NOMO-1 treated with DMSO at 0.1 percent for 48 hours (cell line): Measurements from ENCODE around the gene USP10.
"Not testable (repeated sequence)": the region's sequence is repeated elsewhere in the genome, so short reads cannot be mapped to it uniquely, and the experiment has no call there.

Experiments used
- DNase-seq: peaks from one replicate; lab custom pipeline; 2025; ENCODE audit not compliant: unreplicated experiment; lab: John Stamatoyannopoulos, UW

Gene USP10

GRCh38 chr16:84692451-84693214 is 7.2 kb upstream of the USP10 start:
- DNase-seq = peak; percentile 13

GRCh38 chr16:84693869-84694268 is 5.9 kb upstream of the USP10 start:
- not testable (repeated sequence) for DNase-seq

GRCh38 chr16:84694980-84695379 is 4.8 kb upstream of the USP10 start:
- no peak for DNase-seq

- DNase-seq = no peak
These were observed 571 bp upstream of the USP10 start for GRCh38 chr16:84699147-84699711.

GRCh38 chr16:84700446-84701300 is 873 bp downstream of the USP10 start:
- peak; percentile 41 for DNase-seq

GRCh38 chr16:84703681-84704080 is 3.9 kb downstream of the USP10 start:
- DNase-seq = no peak

- no peak for DNase-seq
These were observed 4.5 kb downstream of the USP10 start for GRCh38 chr16:84704253-84704652.

GRCh38 chr16:84706856-84707255 is 7.1 kb downstream of the USP10 start:
- DNase-seq = no peak

- DNase-seq = no peak
These were observed 9.8 kb downstream of the USP10 start for GRCh38 chr16:84709609-84710008.

GRCh38 chr16:84710686-84711085 is 10.9 kb downstream of the USP10 start:
- no peak for DNase-seq

- DNase-seq = no peak
These were observed 12.4 kb downstream of the USP10 start for GRCh38 chr16:84712138-84712671.

- DNase-seq = no peak
These were observed 13.3 kb downstream of the USP10 start for GRCh38 chr16:84712801-84713775.

- DNase-seq = peak; percentile 42
These were observed 14.2 kb downstream of the USP10 start for GRCh38 chr16:84714028-84714427.

- DNase-seq = no peak
These were observed 15.6 kb downstream of the USP10 start for GRCh38 chr16:84715424-84715823.

GRCh38 chr16:84715854-84716253 is 16.1 kb downstream of the USP10 start:
- no peak for DNase-seq

- no peak for DNase-seq
These were observed 16.9 kb downstream of the USP10 start for GRCh38 chr16:84716740-84717139.

GRCh38 chr16:84717484-84717883 is 17.7 kb downstream of the USP10 start:
- DNase-seq = no peak

- DNase-seq = no peak
These were observed 20.4 kb downstream of the USP10 start for GRCh38 chr16:84720177-84720579.

GRCh38 chr16:84722068-84722467 is 22.3 kb downstream of the USP10 start:
- no peak for DNase-seq

GRCh38 chr16:84723906-84724305 is 24.1 kb downstream of the USP10 start:
- DNase-seq = no peak
